ACHN (cell line): ENCODE results near the gene N4BP2L1.

Source experiments
- DNase-seq: peaks from one replicate; pipeline ENCODE4 v3.0.0-alpha.2; 2015
- in situ Hi-C: cut with HindIII; loops from 2 replicates; pipeline ENCODE4 v1.10.0; 2017; ENCODE audit warnings: low sequenced_read_pairs, low pct_ligation_motif_present, low pct_unique_long_range_greater_than_20kb

N4BP2L1 gene

GRCh38 chr13:32443111-32443510 lies 15.2 kb upstream of the N4BP2L1 start:
- peak; percentile 35 for DNase-seq
- in situ Hi-C loops = no loop called here

DNA sequence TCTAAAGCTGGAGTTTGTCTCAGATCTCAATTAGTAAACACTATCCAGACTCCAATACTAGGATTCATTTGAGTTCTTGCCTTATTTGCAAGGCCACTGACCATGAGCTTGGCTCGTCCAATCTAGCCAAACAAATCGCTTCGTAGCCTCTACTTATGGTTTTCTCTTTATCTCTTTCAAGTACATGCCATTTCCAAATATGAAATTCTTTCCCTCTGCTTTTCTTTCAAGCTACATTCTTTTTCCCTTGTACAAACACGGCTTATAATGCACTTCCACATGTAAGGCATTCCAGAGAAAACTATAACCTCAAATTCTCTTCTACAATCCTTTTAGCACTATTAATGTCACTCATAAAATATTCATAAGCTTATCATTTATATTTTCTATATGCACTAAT lies 10.9 kb upstream of the N4BP2L1 start:
- no peak for DNase-seq
- in situ Hi-C loops = no loop called here

GRCh38 chr13:32432856-32433255 lies 4.9 kb upstream of the N4BP2L1 start:
- in situ Hi-C loops = no loop called here
- no peak for DNase-seq

- no peak for DNase-seq
- in situ Hi-C loops = no loop called here
These were observed 3.4 kb upstream of the N4BP2L1 start for GRCh38 chr13:32431361-32431760.

GRCh38 chr13:32430018-32430747 lies 2.3 kb upstream of the N4BP2L1 start:
- no peak for DNase-seq
- in situ Hi-C loops = no loop called here

GRCh38 chr13:32429433-32429909 lies 1.5 kb upstream of the N4BP2L1 start:
- DNase-seq = no peak
- in situ Hi-C loops = no loop called here

GRCh38 chr13:32428581-32429432 lies 877 bp upstream of the N4BP2L1 start:
- in situ Hi-C loops = no loop called here
- DNase-seq = peak; percentile 2

GRCh38 chr13:32426990-32427851 lies 709 bp downstream of the N4BP2L1 start:
- DNase-seq = peak; percentile 31
- in situ Hi-C loops = no loop called here

GRCh38 chr13:32426191-32426989 lies 1.5 kb downstream of the N4BP2L1 start:
- peak; percentile 69 for DNase-seq
- in situ Hi-C loops = no loop called here

DNA sequence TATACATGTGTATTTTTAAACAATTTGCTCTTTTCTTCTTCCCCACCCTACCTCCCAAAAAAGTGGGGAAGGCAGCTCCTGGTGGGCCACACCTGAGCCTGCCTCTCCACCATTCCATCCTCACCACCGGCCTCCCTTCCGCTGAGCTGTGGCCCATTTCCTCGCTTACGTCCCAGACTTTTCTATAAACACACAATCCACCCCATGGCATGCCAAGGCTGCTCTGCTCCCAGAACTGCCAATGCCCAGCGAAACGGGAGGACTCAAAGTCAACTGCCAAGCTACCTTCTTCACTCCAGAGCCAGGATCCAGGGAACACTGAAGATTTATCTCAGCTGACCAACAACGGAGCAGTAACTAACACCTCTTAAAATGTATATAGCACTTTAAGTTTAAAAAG lies 2.8 kb downstream of the N4BP2L1 start:
- DNase-seq = no peak
- in situ Hi-C loops = no loop called here

GRCh38 chr13:32423592-32423991 lies 4.3 kb downstream of the N4BP2L1 start:
- in situ Hi-C loops = no loop called here
- no peak for DNase-seq

DNA sequence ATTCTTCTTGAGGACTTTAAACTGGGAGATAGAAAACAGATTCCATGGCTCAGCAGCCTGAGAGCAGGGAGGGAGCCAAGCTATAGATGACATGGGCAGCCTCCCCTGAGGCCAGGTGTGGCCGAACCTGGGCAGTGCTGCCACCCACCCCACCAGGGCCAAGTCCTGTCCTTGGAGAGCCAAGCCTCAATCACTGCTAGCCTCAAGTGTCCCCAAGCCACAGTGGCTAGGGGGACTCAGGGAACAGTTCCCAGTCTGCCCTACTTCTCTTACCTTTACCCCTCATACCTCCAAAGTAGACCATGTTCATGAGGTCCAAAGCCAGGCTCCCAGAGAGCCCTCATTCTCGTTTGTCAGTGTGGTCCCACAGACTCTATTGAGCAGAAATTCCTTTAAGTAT lies 8.1 kb downstream of the N4BP2L1 start:
- in situ Hi-C loops = no loop called here
- no peak for DNase-seq

- in situ Hi-C loops = no loop called here
- no peak for DNase-seq
These were observed 9.9 kb downstream of the N4BP2L1 start for GRCh38 chr13:32417995-32418394.

DNA sequence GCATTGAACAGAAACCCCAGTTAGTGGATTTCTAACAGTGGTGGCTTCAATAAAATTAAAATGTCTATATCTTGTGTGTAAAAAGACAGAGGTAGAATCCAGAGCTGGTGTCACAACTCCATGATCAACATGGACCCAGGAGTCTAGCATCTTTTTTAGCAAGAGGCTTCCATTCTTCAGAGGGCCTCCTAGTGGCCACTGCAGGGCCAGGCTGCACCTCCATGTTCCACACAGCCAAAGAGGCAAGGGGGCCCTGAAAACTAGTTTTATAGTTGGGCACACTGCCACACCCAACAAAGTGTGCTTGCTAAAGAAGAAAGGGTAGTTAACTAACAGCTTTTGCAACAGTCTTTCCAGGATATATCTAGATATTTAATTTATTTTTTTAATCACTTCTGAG lies 12.9 kb downstream of the N4BP2L1 start:
- in situ Hi-C loops = no loop called here
- DNase-seq = peak; percentile 6

- DNase-seq = no peak
These were observed 13.3 kb downstream of the N4BP2L1 start for GRCh38 chr13:32414580-32414979.

DNA sequence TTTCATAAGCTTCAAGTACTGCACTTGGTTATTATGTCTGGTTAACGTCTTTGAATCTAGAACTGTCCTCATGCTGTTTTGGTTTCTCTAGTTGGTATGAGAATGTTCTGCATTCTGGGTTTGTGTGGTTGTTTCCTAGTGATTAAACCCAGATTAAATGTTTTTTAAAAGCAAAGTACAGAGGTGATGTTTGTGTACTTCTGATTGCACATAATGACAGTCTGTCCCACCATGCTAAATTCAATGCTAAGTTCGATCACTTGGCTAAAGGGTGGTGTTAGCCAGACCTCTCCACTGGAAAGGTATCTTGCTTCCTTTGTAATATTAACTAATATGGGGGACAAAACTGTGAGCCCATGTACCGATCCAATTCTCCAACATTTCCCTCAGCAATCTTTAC lies 14.6 kb downstream of the N4BP2L1 start:
- no peak for DNase-seq
- in situ Hi-C loops = no loop called here

More at GRCh38 chr13:32414580-32414979, 13.3 kb downstream of the N4BP2L1 start:
- in situ Hi-C loops = no loop called here

DNA sequence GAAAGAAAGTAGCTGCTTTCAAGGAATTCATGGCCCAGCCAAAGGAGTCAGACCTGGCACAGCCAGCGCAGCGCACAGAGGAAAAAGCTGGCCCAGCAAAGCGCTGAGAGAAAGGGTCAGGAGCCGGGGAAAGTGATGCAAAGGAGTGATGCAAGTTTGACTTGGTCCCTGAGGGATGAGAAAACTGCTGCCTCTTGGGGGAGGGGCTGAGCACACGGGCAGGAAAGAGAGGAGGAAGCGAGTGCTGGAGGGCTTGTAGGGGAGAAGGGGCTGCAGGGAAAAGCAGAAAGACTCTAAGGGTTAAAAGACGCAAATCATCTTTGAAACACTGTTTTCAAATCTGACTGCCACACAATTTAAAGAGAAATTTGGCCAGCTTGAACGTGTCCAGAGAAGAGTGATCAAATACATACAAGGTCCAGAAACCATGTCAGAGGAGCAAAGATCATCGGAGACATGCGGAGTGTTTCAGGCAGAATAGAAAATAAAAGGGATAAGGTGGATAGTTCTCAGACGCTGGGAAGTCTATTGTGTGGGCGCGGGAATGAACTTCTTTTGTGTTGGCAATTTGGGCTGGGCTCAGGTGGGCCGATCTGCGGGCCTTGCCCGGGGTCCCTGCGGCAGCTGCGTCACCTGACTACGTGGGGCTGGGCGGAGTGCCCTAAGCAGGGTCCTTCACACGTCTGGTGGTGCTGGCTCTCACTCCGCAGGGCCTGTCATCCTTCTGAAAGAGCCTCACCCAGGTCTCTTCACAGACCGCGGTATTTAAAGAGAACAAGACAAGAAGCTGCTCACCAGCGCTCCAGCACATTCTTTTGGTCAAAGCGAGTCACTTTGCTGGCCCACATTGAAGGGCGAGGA lies 18.1 kb downstream of the N4BP2L1 start:
- DNase-seq = no peak
- in situ Hi-C loops = no loop called here
